GM21526 (cell line): ENCODE data around the gene WDR53.
"Not testable (repeated sequence)": the region's sequence is repeated elsewhere in the genome, so short reads cannot be mapped to it uniquely, and the experiment has no call there.

Experiments used
- ATAC-seq: cut with Tn5 transposase; IDR thresholded peaks from one replicate; pipeline ENCODE4 v1.9.1; 2021; ENCODE audit warnings: moderate library complexity; ENCODE audit not compliant: unreplicated experiment, low FRiP score

WDR53 gene

GRCh38 chr3:196519718-196520082, 48.7 kb downstream of the WDR53 start:
- ATAC-seq: no peak

GRCh38 chr3:196518966-196519717, 49.2 kb downstream of the WDR53 start:
- no peak for ATAC-seq

- ATAC-seq: no peak
These were observed 50.4 kb downstream of the WDR53 start for GRCh38 chr3:196517919-196518318.

GRCh38 chr3:196517162-196517800, 51.1 kb downstream of the WDR53 start:
- ATAC-seq: no peak

GRCh38 chr3:196514913-196515621, 53.3 kb downstream of the WDR53 start, which contains the start of gene SMCO1:
TSS of gene SMCO1 (minus strand) at chr3:196515346. CDS start at chr3:196515209, 137 bp downstream.
- no peak for ATAC-seq

GRCh38 chr3:196514350-196514716, 54.0 kb downstream of the WDR53 start:
- no peak for ATAC-seq

- no peak for ATAC-seq
These were observed 54.5 kb downstream of the WDR53 start for GRCh38 chr3:196513697-196514349.

GRCh38 chr3:196511646-196512425, 56.5 kb downstream of the WDR53 start:
- not testable (repeated sequence) for ATAC-seq

GRCh38 chr3:196511108-196511507, 57.2 kb downstream of the WDR53 start:
- ATAC-seq: not testable (repeated sequence)

- no peak for ATAC-seq
These were observed 61.7 kb downstream of the WDR53 start for GRCh38 chr3:196506687-196507086.

GRCh38 chr3:196504556-196504955, 63.8 kb downstream of the WDR53 start:
- ATAC-seq: no peak
